Renal pelvis (tissue), 3 donors: ENCODE data around the gene FNDC7. TPM values are rescaled to one million over a fixed set of nuclear protein-coding genes. Genes with fewer than 3 reads are reported as not detected.

Experiments
- polyA plus RNA-seq, 3 donors: library from polyadenylated mRNA; unstranded; fragments of 120-200 nt; gene quantifications; one replicate each; pipeline ENCODE4 v1.2.1, GENCODE V29; 2013; ENCODE audit not compliant: insufficient read length in 3 of 3

FNDC7 gene
- polyA plus RNA-seq, 3 donors, result not detected

Other genes with a start within 250 kb of the FNDC7 start
- 10 to 100 TPM; 14.4 to 16.6 (median 14.7) TPM for gene EEIG2, start 152.8 kb upstream of the FNDC7 start, polyA plus RNA-seq
- gene HENMT1, start 51.8 kb upstream of the FNDC7 start, polyA plus RNA-seq, result 10 to 100 TPM in 1 of 3 donors, 1 to 10 TPM in 2; 9.6 to 11.0 (median 9.6) TPM
- 10 to 100 TPM; 65.8 to 94.9 (median 90.2) TPM for gene PRPF38B, start 20.6 kb upstream of the FNDC7 start, polyA plus RNA-seq
- 10 to 100 TPM; 53.6 to 70.9 (median 69.5) TPM for gene STXBP3, start 33.8 kb downstream of the FNDC7 start, polyA plus RNA-seq
- not detected for gene AKNAD1, start 144.2 kb downstream of the FNDC7 start, polyA plus RNA-seq
- 10 to 100 TPM; 15.3 to 19.9 (median 16.2) TPM for gene GPSM2, start 164.1 kb downstream of the FNDC7 start, polyA plus RNA-seq